Esophagus squamous epithelium (tissue), 5 donors: ENCODE results near the gene HECW1. TPM values are rescaled to one million over a fixed set of nuclear protein-coding genes. Genes with fewer than 3 reads are reported as not detected.

Experiments used
- DNase-seq: peaks from one replicate; lab custom pipeline; 2025; lab: John Stamatoyannopoulos, UW
- H3K27ac ChIP-seq, 4 donors: fragments of 200-600 bp; sonication (generic); one replicate each; pipeline ENCODE4 v1.5.1; 2016 to 2019; ENCODE audit warnings: mild to moderate bottlenecking in 1 of 4
- H3K27me3 ChIP-seq, 4 donors: fragments of 200-600 bp; sonication (generic); 1 replicate in 3 of 4; 2 replicates in 1 of 4; pipeline versions ENCODE4 v1.5.1 to v1.6.0; 2017 to 2021; ENCODE audit warnings: antibody characterized with exemption in 1 of 4
- H3K36me3 ChIP-seq, 3 donors: fragments of 200-600 bp; sonication (generic); one replicate each; pipeline ENCODE4 v1.5.1; 2016 to 2019
- H3K4me1 ChIP-seq, 3 donors: fragments of 200-600 bp; sonication (generic); one replicate each; pipeline ENCODE4 v1.5.1; 2017 to 2019
- H3K4me3 ChIP-seq, 4 donors: fragments of 200-600 bp; sonication (generic); 1 replicate in 3 of 4; 2 replicates in 1 of 4; pipeline ENCODE4 v1.5.1; 2016 to 2019; ENCODE audit warnings: mild to moderate bottlenecking in 2 of 4, moderate library complexity in 1 of 4
- H3K9me3 ChIP-seq, 3 donors: fragments of 200-600 bp; sonication (generic); one replicate each; pipeline ENCODE4 v1.5.1; 2016 to 2019
- POLR2A ChIP-seq, 4 donors: fragments of 450-650 bp; IDR thresholded peaks; one replicate each; pipeline ENCODE4 v1.6.1; 2017; ENCODE audit warnings: antibody characterized with exemption in 4 of 4, mild to moderate bottlenecking in 4 of 4, moderate library complexity in 3 of 4
- WGBS, 2 donors: methylation state at CpG; one replicate each; pipeline ENCODE4 v1.1.5; 2018; 5-methylcytosine and 5-hydroxymethylcytosine counted together
- intact Hi-C: fragments of 100-400 bp; cut with DNase I; formaldehyde crosslinking; loops from one replicate; pipeline ENCODE4 v1.15.0; 2022
- total RNA-seq, 4 donors: library from RNA; depleted of rRNA; stranded (reverse); fragments of >200 nt; gene quantifications; one replicate each; pipeline ENCODE4 v1.1.0, GENCODE V29; 2016
- TF ChIP-seq, protein P1 (sequence below), 6 experiments: fragments of 450-650 bp in 4 of 6; fragments of 200-600 bp in 2 of 6; sonication (generic) in 2 of 6; IDR thresholded peaks; one replicate each; pipeline ENCODE4 v1.5.1; 2016 to 2019; ENCODE audit warnings: antibody characterized with exemption in 6 of 6, mild to moderate bottlenecking in 4 of 6, moderate library complexity in 4 of 6
- donor health status: DM: yes; HTN: yes; CAD: no.

HECW1 gene
- total RNA-seq, 4 donors from 2014 or later, result 0.18 to 0.57 (median 0.19) TPM; not detected in 1

DNA sequence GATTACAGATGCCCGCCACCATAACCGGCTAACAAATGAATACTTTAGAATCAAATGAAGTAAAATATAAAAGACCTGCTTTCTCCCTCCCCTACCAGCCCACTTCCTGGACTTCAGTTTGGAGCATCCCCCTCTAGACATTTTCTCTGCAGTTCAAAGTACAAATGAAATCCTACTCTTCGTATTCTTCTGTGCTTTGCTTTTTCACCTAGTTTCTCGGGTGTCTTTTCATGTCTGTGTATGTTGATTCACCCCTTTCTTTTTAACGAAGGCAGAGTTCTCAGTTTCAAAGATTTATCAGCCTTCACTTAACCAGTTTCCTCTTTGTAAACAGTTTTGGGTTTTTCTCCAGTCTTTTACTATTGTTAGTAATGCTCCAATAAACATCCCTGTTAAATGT, 324.6 kb downstream of the HECW1 start:
- Histone ChIP-seq H3K4me3 (no peak overlapping the region), H3K27me3 (no peaks in the 10 kb centered on the region), H3K36me3 (no peaks in the 10 kb centered on the region), H3K4me1 (no peaks in the 10 kb centered on the region), H3K9me3 (no peaks in the 10 kb centered on the region), H3K27ac (no peak overlapping the region)
- no peak for DNase-seq
- WGBS, 2 donors, result 65 to 72% methylated on average over 5 of the region's 5 CpGs
- no peak for TF ChIP-seq POLR2A (IDR thresholded peaks at IDR 0.05)
- TF ChIP-seq, protein P1, sequence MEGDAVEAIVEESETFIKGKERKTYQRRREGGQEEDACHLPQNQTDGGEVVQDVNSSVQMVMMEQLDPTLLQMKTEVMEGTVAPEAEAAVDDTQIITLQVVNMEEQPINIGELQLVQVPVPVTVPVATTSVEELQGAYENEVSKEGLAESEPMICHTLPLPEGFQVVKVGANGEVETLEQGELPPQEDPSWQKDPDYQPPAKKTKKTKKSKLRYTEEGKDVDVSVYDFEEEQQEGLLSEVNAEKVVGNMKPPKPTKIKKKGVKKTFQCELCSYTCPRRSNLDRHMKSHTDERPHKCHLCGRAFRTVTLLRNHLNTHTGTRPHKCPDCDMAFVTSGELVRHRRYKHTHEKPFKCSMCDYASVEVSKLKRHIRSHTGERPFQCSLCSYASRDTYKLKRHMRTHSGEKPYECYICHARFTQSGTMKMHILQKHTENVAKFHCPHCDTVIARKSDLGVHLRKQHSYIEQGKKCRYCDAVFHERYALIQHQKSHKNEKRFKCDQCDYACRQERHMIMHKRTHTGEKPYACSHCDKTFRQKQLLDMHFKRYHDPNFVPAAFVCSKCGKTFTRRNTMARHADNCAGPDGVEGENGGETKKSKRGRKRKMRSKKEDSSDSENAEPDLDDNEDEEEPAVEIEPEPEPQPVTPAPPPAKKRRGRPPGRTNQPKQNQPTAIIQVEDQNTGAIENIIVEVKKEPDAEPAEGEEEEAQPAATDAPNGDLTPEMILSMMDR (IDR thresholded peaks at IDR 0.05), result no peak
- intact Hi-C loops, result no loop called here

DNA sequence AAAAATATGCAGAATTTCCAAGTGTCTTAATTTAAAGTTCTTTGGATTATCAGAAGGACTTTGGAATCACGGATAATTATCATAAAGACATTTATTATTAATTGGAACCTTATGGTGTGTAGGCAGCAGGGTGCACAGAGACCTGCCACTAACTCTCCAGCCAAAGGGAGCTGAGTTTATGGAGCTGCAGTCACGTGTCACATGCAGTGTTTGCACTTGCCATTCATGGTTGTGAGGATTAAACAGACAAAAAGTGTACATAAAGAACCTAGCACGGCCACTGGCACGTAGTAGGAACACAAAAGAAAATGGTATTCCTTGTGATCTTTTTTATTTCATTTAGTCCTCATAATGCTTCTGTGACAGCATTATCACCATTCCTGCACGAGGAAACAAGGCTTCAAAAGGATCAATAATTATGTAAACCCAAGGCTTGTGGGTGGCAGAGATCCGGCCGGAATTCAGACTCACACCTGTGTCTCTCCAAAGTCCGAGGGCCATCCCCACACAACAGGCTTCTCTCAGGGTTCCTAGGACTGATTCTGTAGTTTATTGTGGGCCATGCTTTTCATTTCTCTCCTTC, 326.5 kb downstream of the HECW1 start:
- H3K36me3 ChIP-seq, result no peaks in the 10 kb centered on the region
- WGBS, 2 donors, result 64 to 69% methylated on average over 8 of the region's 8 CpGs
- intact Hi-C loops, result no loop called here
- H3K9me3 ChIP-seq, result no peaks in the 10 kb centered on the region
- DNase-seq, result no peak
- TF ChIP-seq POLR2A (IDR thresholded peaks at IDR 0.05), result no peak
- TF ChIP-seq, protein P1 (IDR thresholded peaks at IDR 0.05), result no peak
- H3K27me3 ChIP-seq, result no peaks in the 10 kb centered on the region
- H3K4me3 ChIP-seq, result no peak overlapping the region
- H3K27ac ChIP-seq, result no peak overlapping the region
- H3K4me1 ChIP-seq, result no peaks in the 10 kb centered on the region

DNA sequence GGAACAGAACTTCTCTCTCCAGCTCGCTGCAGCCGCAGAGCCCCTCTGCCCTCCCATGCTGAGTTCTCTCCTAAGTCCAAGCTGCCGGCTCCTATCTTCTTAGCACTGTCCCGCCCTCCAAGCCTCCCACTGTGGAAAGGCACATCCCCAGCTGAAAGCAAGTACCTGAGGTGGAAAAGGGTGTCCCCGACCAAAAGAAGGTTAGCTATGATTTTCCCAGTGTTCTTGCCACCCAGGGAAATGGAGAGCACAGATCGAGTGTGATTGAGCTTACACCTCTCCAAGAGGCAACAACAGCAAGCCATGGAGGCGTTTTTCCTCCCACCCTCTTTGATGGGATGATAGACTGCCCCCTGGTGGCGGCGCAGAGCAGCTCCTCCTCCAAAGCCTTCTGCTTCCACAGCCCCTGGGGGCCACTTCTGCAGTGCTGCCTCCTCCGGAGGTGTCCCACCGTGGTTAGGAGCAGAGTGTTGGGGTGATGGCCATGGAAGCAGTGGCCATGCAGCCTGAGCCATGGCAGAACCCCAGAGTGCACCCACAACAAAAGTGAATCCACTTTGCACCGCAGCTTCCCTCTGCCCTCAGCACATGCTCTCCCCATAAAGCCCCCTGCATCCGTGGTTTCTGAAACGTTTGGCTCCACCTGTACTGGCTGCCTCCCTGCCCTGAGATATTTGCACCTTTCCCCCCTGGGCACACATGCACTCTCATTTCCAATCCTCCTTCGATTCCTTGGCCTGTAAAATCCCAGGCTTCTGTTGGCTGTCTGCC, 327.4 kb downstream of the HECW1 start:
- no peaks in the 10 kb centered on the region for H3K27me3 ChIP-seq
- WGBS, 2 donors, result 65 to 68% methylated on average over 4 to 9 of the region's 15 CpGs
- H3K27ac ChIP-seq, result no peak overlapping the region
- TF ChIP-seq POLR2A (IDR thresholded peaks at IDR 0.05), result no peak
- TF ChIP-seq, protein P1 (IDR thresholded peaks at IDR 0.05), result peak; percentile 48 to 75 (median 57)
- H3K4me1 ChIP-seq, result no peaks in the 10 kb centered on the region
- no peaks in the 10 kb centered on the region for H3K9me3 ChIP-seq
- no peak for DNase-seq
- intact Hi-C loops, result no loop called here
- H3K4me3 ChIP-seq, result no peak overlapping the region
- no peaks in the 10 kb centered on the region for H3K36me3 ChIP-seq

DNA sequence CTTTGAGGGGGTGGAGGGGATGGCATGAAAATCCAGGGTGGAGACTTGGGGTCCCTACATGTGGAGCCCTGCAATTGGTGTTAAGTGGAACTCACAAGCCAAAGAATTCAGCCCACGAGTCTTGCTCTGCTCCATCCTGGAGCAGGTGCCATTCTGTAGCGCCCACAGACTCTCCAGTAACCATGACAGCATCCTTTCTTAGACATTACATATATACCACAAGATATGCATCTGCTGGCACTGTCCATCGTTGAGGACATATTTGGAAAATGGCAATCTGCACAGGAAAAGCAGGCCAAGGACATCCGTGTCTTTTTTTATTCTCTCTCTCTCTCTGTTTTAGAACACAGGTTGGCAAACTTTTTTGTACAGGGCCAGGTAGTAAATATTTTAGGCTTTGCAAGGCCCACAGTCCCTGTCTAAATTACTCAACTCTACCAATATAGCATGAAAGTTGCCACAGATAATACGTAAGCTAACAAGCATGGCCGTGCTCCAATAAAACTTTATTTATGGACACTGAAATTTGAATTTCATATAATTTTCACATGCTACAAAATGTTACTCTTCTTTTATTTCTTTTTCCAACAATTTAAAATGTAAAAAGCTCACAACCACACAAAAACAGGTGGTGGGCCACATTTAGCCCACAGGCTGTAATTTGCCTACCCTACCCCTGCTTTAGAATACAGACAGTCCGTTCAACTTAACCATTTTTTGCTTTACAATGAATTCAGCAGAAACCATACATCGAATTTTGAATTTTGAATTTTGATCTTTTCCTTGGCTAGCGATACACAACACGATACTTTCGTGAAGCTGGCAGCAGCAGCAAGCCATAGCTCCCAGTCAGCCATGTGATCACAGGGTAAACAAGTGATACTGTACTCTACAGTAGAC, 329.0 kb downstream of the HECW1 start:
- no peaks in the 10 kb centered on the region for H3K9me3 ChIP-seq
- H3K4me3 ChIP-seq, result no peak overlapping the region
- H3K27me3 ChIP-seq, result peaks cover 0 to 5% (median 0%) of the 10 kb centered on the region in 4 donors
- 86 to 89% methylated on average over 11 of the region's 11 CpGs for WGBS, 2 donors
- intact Hi-C loops, result no loop called here
- no peak for DNase-seq
- TF ChIP-seq, protein P1 (IDR thresholded peaks at IDR 0.05), result no peak
- TF ChIP-seq POLR2A (IDR thresholded peaks at IDR 0.05), result no peak
- H3K36me3 ChIP-seq, result no peaks in the 10 kb centered on the region
- no peak overlapping the region for H3K27ac ChIP-seq
- H3K4me1 ChIP-seq, result no peaks in the 10 kb centered on the region
